Mammary epithelial cell (primary cell): Measurements from ENCODE around the gene HMGB3.

Source experiments
- CTCF ChIP-seq, 2 donors: IDR thresholded peaks in 1 of 2; conservative IDR thresholded peaks in 1 of 2; 2 replicates each; pipeline ENCODE4 v1.5.1; 2011 to 2012; ENCODE audit warnings: inconsistent platforms in 2 of 2, low read length in 2 of 2, mild to moderate bottlenecking in 2 of 2, control low read depth in 1 of 2, low read depth in 1 of 2; ENCODE audit not compliant: insufficient read depth in 1 of 2; ENCODE audit errors: extremely low read depth in 1 of 2
- EZH2 ChIP-seq: IDR thresholded peaks from 2 replicates; pipeline ENCODE4 v1.6.1; 2012; ENCODE audit warnings: low read length, inconsistent platforms, borderline replicate concordance

- TF ChIP-seq CTCF (conservative IDR thresholded peaks at IDR 0.05 in 1 of 2, IDR thresholded peaks at IDR 0.05 in 1 of 2; ENCODE audit: extremely low read depth in 1 of 2, insufficient read depth in 1 of 2, low read depth in 1 of 2, low read length in 2 of 2): no peak
- TF ChIP-seq EZH2: no peak
Observed at GRCh38 chrX:150955590-150955989, 27.5 kb upstream of the HMGB3 start.
